HepG2 (cell line): Measurements from ENCODE around the gene TECTB. TPM values are rescaled to one million over a fixed set of nuclear protein-coding genes. Genes with fewer than 3 reads are reported as not detected.

ENCODE experiments used
- ATAC-seq: fragments of 200-7000 bp; cut with Tn5 transposase; 3 replicates; pipeline ENCODE4 v1.9.1; 2020; ENCODE audit warnings: mild to moderate bottlenecking, moderate library complexity
- BruUV-seq: library from RNA; stranded (reverse); fragments of 400-500 nt; replicated peaks from 2 replicates; lab custom pipeline; 2021; lab: Mats Ljungman, UMichigan
- CTCF ChIA-PET: fragments of 300-600 bp; formaldehyde crosslinking; extraction: SDS; loops from one replicate; lab custom pipeline; 2021; ENCODE audit warnings: low total read pairs, inconsistent platforms, low intra/inter-chr PET ratio; lab: Yijun Ruan, JAX
- POLR2A ChIA-PET: fragments of 350-600 bp; sonication (Branson Sonifier 250); formaldehyde crosslinking; loops from one replicate; lab custom pipeline; 2020; ENCODE audit warnings: antibody characterized with exemption, inconsistent platforms; lab: Yijun Ruan, JAX
- DNase-seq: peaks from one replicate; pipeline ENCODE4 v3.0.0-alpha.2; 2015; ENCODE audit warnings: low spot score
- FAIRE-seq: peaks from 3 replicates; lab custom pipeline; 2011; peaks lifted over from hg19 to GRCh38; lab: Jason Lieb, UNC
- H2AFZ ChIP-seq: one replicate; pipeline ENCODE4 v1.6.1; 2011; ENCODE audit warnings: low read length, inconsistent platforms
- H3K27ac ChIP-seq: fragments of 300-600 bp; 3 replicates; pipeline ENCODE4 v1.8.0; 2011; ENCODE audit warnings: mixed run types, mild to moderate bottlenecking, mixed read lengths, low read length, inconsistent platforms; ENCODE audit not compliant: insufficient read depth; ENCODE audit errors: extremely low read length
- H3K27me3 ChIP-seq, 2 experiments: fragments of 200-600 bp in 1 of 2; 2 replicates in 1 of 2; 3 replicates in 1 of 2; pipeline versions ENCODE4 v1.6.0 to v1.8.0; 2011; ENCODE audit warnings: low read length in 2 of 2, mild to moderate bottlenecking in 2 of 2, moderate library complexity in 2 of 2, inconsistent platforms in 1 of 2; ENCODE audit not compliant: insufficient read depth in 2 of 2, control insufficient read depth in 1 of 2
- H3K36me3 ChIP-seq, 2 experiments: fragments of 200-600 bp in 1 of 2; replicated peaks in 1 of 2; 2 replicates in 1 of 2; 3 replicates in 1 of 2; pipeline versions ENCODE4 v1.5.1 to v1.8.0; 2011; ENCODE audit warnings: low read length in 2 of 2, inconsistent platforms in 1 of 2; ENCODE audit not compliant: insufficient read depth in 2 of 2, control insufficient read depth in 1 of 2
- H3K4me1 ChIP-seq: 2 replicates; pipeline ENCODE4 v1.5.1; 2012; ENCODE audit warnings: low read length, inconsistent platforms; ENCODE audit not compliant: insufficient read depth
- H3K4me2 ChIP-seq: 2 replicates; pipeline ENCODE4 v1.6.0; 2011; ENCODE audit warnings: low read depth, low read length, inconsistent platforms
- H3K4me3 ChIP-seq, 3 experiments: fragments of 200-600 bp in 1 of 3; sonication (generic), shearing (Covaris generic) in 1 of 3; replicated peaks in 1 of 3; 2 replicates each; pipeline ENCODE4 v1.5.1; 2011 to 2016; ENCODE audit warnings: low read length in 3 of 3, inconsistent platforms in 2 of 3, low read depth in 2 of 3, mild to moderate bottlenecking in 2 of 3, control low read depth in 1 of 3, mixed read lengths in 1 of 3; ENCODE audit not compliant: insufficient read depth in 1 of 3
- H3K79me2 ChIP-seq: one replicate; pipeline ENCODE4 v1.6.1; 2011; ENCODE audit warnings: low read length, inconsistent platforms; ENCODE audit not compliant: insufficient read depth
- H3K9ac ChIP-seq: 2 replicates; pipeline ENCODE4 v1.6.0; 2011; ENCODE audit warnings: mild to moderate bottlenecking, low read depth, low read length, inconsistent platforms; ENCODE audit not compliant: insufficient read depth
- H3K9me3 ChIP-seq: 2 replicates; pipeline ENCODE4 v1.5.1; 2012; ENCODE audit warnings: mild to moderate bottlenecking, low read length
- H4K20me1 ChIP-seq: 2 replicates; pipeline ENCODE4 v1.6.0; 2011; ENCODE audit warnings: inconsistent platforms, mild to moderate bottlenecking, low read length, moderate library complexity; ENCODE audit not compliant: insufficient read depth
- AHDC1 ChIP-seq: sonication (generic); formaldehyde crosslinking; IDR thresholded peaks from 2 replicates; pipeline ENCODE4 v1.5.1; 2020; ENCODE audit warnings: mild to moderate bottlenecking, missing genetic modification reagents, borderline replicate concordance
- AKAP8 ChIP-seq: sonication (generic); formaldehyde crosslinking; IDR thresholded peaks from 2 replicates; pipeline ENCODE4 v1.5.1; 2020; ENCODE audit warnings: mild to moderate bottlenecking, missing genetic modification reagents
- ATAD3A ChIP-seq: sonication (generic); formaldehyde crosslinking; IDR thresholded peaks from 2 replicates; pipeline ENCODE4 v1.4.0; 2020; ENCODE audit warnings: missing genetic modification reagents
- HDAC2 ChIP-seq: sonication (generic); formaldehyde crosslinking; IDR thresholded peaks from 2 replicates; pipeline ENCODE4 v1.4.0; 2020; ENCODE audit warnings: missing genetic modification reagents
- HNF1A ChIP-seq, 2 experiments: sonication (generic) in 1 of 2; formaldehyde crosslinking in 1 of 2; IDR thresholded peaks; 2 replicates each; pipeline versions ENCODE4 v1.4.0 to v1.6.1; 2016 to 2020; ENCODE audit warnings: borderline replicate concordance in 1 of 2, low read depth in 1 of 2, mild to moderate bottlenecking in 1 of 2, missing genetic modification reagents in 1 of 2
- MIER3 ChIP-seq: IDR thresholded peaks from 2 replicates; pipeline ENCODE4 v1.6.1; 2016; ENCODE audit warnings: missing compliant biosample characterization, borderline replicate concordance
- SOX5 ChIP-seq: IDR thresholded peaks from 2 replicates; pipeline ENCODE4 v1.6.1; 2016; ENCODE audit warnings: borderline replicate concordance
- TRAFD1 ChIP-seq: sonication (generic); formaldehyde crosslinking; IDR thresholded peaks from 2 replicates; pipeline ENCODE4 v1.5.1; 2020; ENCODE audit warnings: missing genetic modification reagents, mild to moderate bottlenecking, borderline replicate concordance
- ZNF225 ChIP-seq: sonication (generic); formaldehyde crosslinking; IDR thresholded peaks from 2 replicates; pipeline ENCODE4 v1.4.0; 2020; ENCODE audit warnings: mild to moderate bottlenecking, missing genetic modification reagents
- ZNF552 ChIP-seq: sonication (generic); formaldehyde crosslinking; IDR thresholded peaks from 2 replicates; pipeline ENCODE4 v1.9.0; 2022; ENCODE audit warnings: missing genetic modification reagents, mild to moderate bottlenecking, borderline replicate concordance
- WGBS: methylation state at CpG from one replicate; pipeline ENCODE4 v1.1.6; 2017; ENCODE audit warnings: low lambda C conversion rate; 5-methylcytosine and 5-hydroxymethylcytosine counted together
- in situ Hi-C: cut with HindIII; loops from 2 replicates; pipeline ENCODE4 v1.10.0; 2017; ENCODE audit warnings: low pct_unique_long_range_greater_than_20kb; ENCODE audit not compliant: extremely low pct_ligation_motif_present
- intact Hi-C: fragments of 100-400 bp; cut with micrococcal nuclease; formaldehyde crosslinking; loops from one replicate; pipeline ENCODE4 v1.10.0; 2022; ENCODE audit not compliant: unreplicated experiment
- polyA plus RNA-seq, 8 experiments: library from polyadenylated mRNA; depleted of rRNA in 3 of 8; stranded (reverse) in 7 of 8; unstranded in 1 of 8; fragments of >200 nt; fragmentation: Illumina TruSeq in 4 of 8; extraction: Trizol in 4 of 8; gene quantifications; 2 replicates each; pipeline versions ENCODE4 v1.2.1 to v1.2.3, GENCODE V29; 2011 to 2016; ENCODE audit warnings: low read depth in 4 of 8, missing spikeins in 1 of 8, mixed read lengths in 1 of 8; ENCODE audit not compliant: insufficient read depth in 1 of 8
- total RNA-seq, 5 experiments: library from RNA; depleted of rRNA; stranded (reverse); fragments of >200 nt; fragmentation: Illumina TruSeq; extraction: Trizol; gene quantifications; 2 replicates each; pipeline ENCODE4 v1.2.3, GENCODE V29; 2016; ENCODE audit warnings: low read depth in 1 of 5

Gene TECTB
- total and polyA plus RNA-seq, 2 of the 13 experiments (the other 11 are each of a cell fraction or from before 2014, with no cell fraction given) = 0.78 to 1.8 TPM

GRCh38 chr10:112299456-112299855 lies 16.3 kb downstream of the TECTB start (continued):
- TF ChIP-seq ZNF552 (CRISPR knock-in tag) (no peak), ZNF225 (CRISPR knock-in tag) (no peak)

- no peaks in the 10 kb centered on the region for H3K9me3 ChIP-seq
- DNase-seq = peak; percentile 67
- no peak overlapping the region for H2AFZ ChIP-seq
- POLR2A ChIA-PET = interaction anchor here (0.9 to 5.3 kb wide), 12 partner anchors 23 to 93 kb away, joined by 3 to 141 read pairs (median 6); no protein-coding TSS in a partner anchor
- H3K4me1 ChIP-seq = peaks cover 97% of the 10 kb centered on the region
- peak overlapping the region; percentile 38 for H3K4me2 ChIP-seq
- no peaks in the 10 kb centered on the region for H3K79me2 ChIP-seq
- no TSS peak for BruUV-seq
- in situ Hi-C loops (loop anchor here (10.0 to 25.0 kb wide), 2 partner anchors 128 to 1215 kb away; partner anchors contain the start of gene ADRA2A), intact Hi-C loops (no loop called here)
- H3K36me3 ChIP-seq = no peaks in the 10 kb centered on the region
- ATAC-seq = peak; percentile 76
- no peaks in the 10 kb centered on the region for H3K27me3 ChIP-seq
- peak; percentile 67 for FAIRE-seq
- peak overlapping the region; percentile 5; the same call in 1 of the 2 replicates for H3K9ac ChIP-seq
- CTCF ChIA-PET = no interaction called here
- WGBS = 14% methylated on average over 3 of the region's 3 CpGs
- H3K4me3 ChIP-seq = no peak overlapping the region
- no peaks in the 10 kb centered on the region for H4K20me1 ChIP-seq
- H3K27ac ChIP-seq = peak overlapping the region; percentile 72
- peak; percentile 55; the same call in 1 of the 2 replicates for TF ChIP-seq HDAC2 (CRISPR knock-in tag)
- TF ChIP-seq AHDC1 = 0 out of 2 replicates have a peak, but pooled peaks have one; percentile 29
- TF ChIP-seq SOX5 (CRISPR knock-in tag) = 0 out of 2 replicates have a peak, but pooled peaks have one; percentile 24
- no peak for TF ChIP-seq TRAFD1 (CRISPR knock-in tag)
- no peak for TF ChIP-seq AKAP8 (CRISPR knock-in tag)
- peak; percentile 80 for TF ChIP-seq HNF1A (IDR thresholded peaks at IDR 0.05; ENCODE audit: low read depth)
- peak; percentile 76; the same call in 1 of the 2 replicates for TF ChIP-seq HNF1A (CRISPR knock-in tag; IDR thresholded peaks at IDR 0.05; ENCODE audit: borderline replicate concordance)
- TF ChIP-seq MIER3 = 0 out of 2 replicates have a peak, but pooled peaks have one; percentile 46
- TF ChIP-seq ATAD3A (CRISPR knock-in tag) = no peak
Measured at GRCh38 chr10:112302335-112302734, 19.1 kb downstream of the TECTB start.
